ENCODE results near the gene TMEM178B. TPM values are rescaled to one million over a fixed set of nuclear protein-coding genes. Genes with fewer than 3 reads are reported as not detected.

The TMEM178B gene
- total RNA-seq, 1 experiment from 2014 or later = 0.39 TPM

DNA sequence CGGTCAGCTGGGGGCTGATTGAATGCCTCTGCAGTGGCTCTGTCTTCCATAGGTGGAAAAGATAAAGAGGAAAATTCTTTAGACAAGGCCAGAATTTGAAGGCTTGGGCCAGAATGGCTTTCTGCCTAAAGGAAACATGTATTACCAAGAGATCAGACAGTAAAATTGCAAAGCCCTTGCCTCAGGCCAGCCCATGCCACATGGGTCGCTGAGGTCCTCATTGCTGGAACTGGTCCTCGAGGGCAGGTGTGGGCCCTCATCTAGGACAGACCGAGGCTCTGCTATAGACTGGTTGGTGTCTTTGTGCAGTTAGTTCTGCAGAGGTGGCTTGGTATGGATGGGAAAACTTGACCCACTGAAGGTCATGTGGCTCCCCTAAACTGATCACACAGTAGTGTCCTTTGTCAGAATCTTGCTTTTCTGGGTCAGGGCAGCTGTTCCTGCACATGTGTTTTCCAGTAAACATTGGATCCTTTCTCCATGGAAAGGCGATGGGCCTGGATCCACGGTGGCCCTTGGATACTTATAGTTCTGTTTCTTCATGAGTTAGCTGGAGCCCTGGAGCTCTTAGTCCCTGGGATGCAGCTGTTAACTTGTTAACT lies 80.4 kb downstream of the TMEM178B start:
- POLR2A ChIA-PET = no interaction called here
- Histone ChIP-seq H3K27ac (ENCODE audit: low read length) (no peak overlapping the region), H3K36me3 (ENCODE audit: control insufficient read depth, insufficient read depth, low read length) (no peaks in the 10 kb centered on the region), H3K4me1 (ENCODE audit: control insufficient read depth, insufficient read depth, low read length) (no peaks in the 10 kb centered on the region), H3K4me3 (ENCODE audit: low read depth in 2 of 2, low read length in 2 of 2) (no peak overlapping the region), H3K27me3 (ENCODE audit: control insufficient read depth, insufficient read depth, low read length) (no peaks in the 10 kb centered on the region), H3K9me3 (ENCODE audit: control insufficient read depth, insufficient read depth, low read depth, low read length) (no peaks in the 10 kb centered on the region)
- TF ChIP-seq POLR2AphosphoS5 (IDR thresholded peaks at IDR 0.05; ENCODE audit: low read depth, low read length) (no peak), TCF7L2 (IDR thresholded peaks at IDR 0.05; ENCODE audit: low read depth, low read length) (no peak), SIN3A (IDR thresholded peaks at IDR 0.05; ENCODE audit: borderline replicate concordance, insufficient read depth, low read depth, low read length) (no peak)
- TF ChIP-seq, protein P1, sequence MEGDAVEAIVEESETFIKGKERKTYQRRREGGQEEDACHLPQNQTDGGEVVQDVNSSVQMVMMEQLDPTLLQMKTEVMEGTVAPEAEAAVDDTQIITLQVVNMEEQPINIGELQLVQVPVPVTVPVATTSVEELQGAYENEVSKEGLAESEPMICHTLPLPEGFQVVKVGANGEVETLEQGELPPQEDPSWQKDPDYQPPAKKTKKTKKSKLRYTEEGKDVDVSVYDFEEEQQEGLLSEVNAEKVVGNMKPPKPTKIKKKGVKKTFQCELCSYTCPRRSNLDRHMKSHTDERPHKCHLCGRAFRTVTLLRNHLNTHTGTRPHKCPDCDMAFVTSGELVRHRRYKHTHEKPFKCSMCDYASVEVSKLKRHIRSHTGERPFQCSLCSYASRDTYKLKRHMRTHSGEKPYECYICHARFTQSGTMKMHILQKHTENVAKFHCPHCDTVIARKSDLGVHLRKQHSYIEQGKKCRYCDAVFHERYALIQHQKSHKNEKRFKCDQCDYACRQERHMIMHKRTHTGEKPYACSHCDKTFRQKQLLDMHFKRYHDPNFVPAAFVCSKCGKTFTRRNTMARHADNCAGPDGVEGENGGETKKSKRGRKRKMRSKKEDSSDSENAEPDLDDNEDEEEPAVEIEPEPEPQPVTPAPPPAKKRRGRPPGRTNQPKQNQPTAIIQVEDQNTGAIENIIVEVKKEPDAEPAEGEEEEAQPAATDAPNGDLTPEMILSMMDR (IDR thresholded peaks at IDR 0.05) = no peak
- TF ChIP-seq, protein P2, sequence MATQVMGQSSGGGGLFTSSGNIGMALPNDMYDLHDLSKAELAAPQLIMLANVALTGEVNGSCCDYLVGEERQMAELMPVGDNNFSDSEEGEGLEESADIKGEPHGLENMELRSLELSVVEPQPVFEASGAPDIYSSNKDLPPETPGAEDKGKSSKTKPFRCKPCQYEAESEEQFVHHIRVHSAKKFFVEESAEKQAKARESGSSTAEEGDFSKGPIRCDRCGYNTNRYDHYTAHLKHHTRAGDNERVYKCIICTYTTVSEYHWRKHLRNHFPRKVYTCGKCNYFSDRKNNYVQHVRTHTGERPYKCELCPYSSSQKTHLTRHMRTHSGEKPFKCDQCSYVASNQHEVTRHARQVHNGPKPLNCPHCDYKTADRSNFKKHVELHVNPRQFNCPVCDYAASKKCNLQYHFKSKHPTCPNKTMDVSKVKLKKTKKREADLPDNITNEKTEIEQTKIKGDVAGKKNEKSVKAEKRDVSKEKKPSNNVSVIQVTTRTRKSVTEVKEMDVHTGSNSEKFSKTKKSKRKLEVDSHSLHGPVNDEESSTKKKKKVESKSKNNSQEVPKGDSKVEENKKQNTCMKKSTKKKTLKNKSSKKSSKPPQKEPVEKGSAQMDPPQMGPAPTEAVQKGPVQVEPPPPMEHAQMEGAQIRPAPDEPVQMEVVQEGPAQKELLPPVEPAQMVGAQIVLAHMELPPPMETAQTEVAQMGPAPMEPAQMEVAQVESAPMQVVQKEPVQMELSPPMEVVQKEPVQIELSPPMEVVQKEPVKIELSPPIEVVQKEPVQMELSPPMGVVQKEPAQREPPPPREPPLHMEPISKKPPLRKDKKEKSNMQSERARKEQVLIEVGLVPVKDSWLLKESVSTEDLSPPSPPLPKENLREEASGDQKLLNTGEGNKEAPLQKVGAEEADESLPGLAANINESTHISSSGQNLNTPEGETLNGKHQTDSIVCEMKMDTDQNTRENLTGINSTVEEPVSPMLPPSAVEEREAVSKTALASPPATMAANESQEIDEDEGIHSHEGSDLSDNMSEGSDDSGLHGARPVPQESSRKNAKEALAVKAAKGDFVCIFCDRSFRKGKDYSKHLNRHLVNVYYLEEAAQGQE (IDR thresholded peaks at IDR 0.05; ENCODE audit: insufficient read depth in 1 of 2, low read depth in 2 of 2, low read length in 1 of 2) = no peak
- no peak for ATAC-seq
- CTCF ChIA-PET = no interaction called here
- in situ Hi-C loops (cut with HindIII; ENCODE audit: low pct_unique_long_range_greater_than_20kb, low sequenced_read_pairs) = no loop called here
- no peak for DNase-seq (ENCODE audit: low read depth, low spot score)
- no TSS peak for BruUV-seq (replicated peaks)
- intact Hi-C loops (cut with micrococcal nuclease; ENCODE audit: unreplicated experiment) = no loop called here

DNA sequence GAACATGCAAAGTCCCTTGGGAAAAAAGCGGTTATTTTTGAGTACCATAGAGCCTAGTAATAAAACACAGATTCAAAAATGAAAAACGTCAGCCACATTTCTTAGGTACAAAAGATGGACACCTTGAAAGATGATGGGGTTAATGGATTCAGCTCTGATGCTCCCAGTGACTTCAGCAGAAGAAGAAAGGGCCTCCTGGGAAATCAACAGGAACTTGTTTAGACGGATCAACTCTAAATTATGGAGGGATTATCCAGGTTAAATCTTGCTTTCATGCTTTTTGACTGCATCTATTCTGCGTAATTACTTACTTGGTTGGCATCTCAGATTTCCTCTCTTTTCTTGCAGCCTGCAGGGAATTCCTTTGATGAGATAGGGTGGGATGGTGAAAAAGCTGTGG lies 82.5 kb downstream of the TMEM178B start:
- H3K4me3 ChIP-seq (ENCODE audit: low read depth in 2 of 2, low read length in 2 of 2) = no peak overlapping the region
- intact Hi-C loops (cut with micrococcal nuclease; ENCODE audit: unreplicated experiment) = no loop called here
- no peak overlapping the region for H3K27ac ChIP-seq (ENCODE audit: low read length)
- no peaks in the 10 kb centered on the region for H3K36me3 ChIP-seq (ENCODE audit: control insufficient read depth, insufficient read depth, low read length)
- POLR2A ChIA-PET = no interaction called here
- CTCF ChIA-PET = no interaction called here
- ATAC-seq (no peak), DNase-seq (ENCODE audit: low read depth, low spot score) (no peak)
- no peaks in the 10 kb centered on the region for H3K9me3 ChIP-seq (ENCODE audit: control insufficient read depth, insufficient read depth, low read depth, low read length)
- in situ Hi-C loops (cut with HindIII; ENCODE audit: low pct_unique_long_range_greater_than_20kb, low sequenced_read_pairs) = no loop called here
- no peaks in the 10 kb centered on the region for H3K27me3 ChIP-seq (ENCODE audit: control insufficient read depth, insufficient read depth, low read length)
- no TSS peak for BruUV-seq (replicated peaks)
- TF ChIP-seq, protein P2 (IDR thresholded peaks at IDR 0.05; ENCODE audit: insufficient read depth in 1 of 2, low read depth in 2 of 2, low read length in 1 of 2) = no peak
- no peak for TF ChIP-seq POLR2AphosphoS5 (IDR thresholded peaks at IDR 0.05; ENCODE audit: low read depth, low read length)
- TF ChIP-seq TCF7L2 (IDR thresholded peaks at IDR 0.05; ENCODE audit: low read depth, low read length) = no peak
- TF ChIP-seq, protein P1 (IDR thresholded peaks at IDR 0.05) = no peak
- no peak for TF ChIP-seq SIN3A (IDR thresholded peaks at IDR 0.05; ENCODE audit: borderline replicate concordance, insufficient read depth, low read depth, low read length)
- H3K4me1 ChIP-seq (ENCODE audit: control insufficient read depth, insufficient read depth, low read length) = no peaks in the 10 kb centered on the region

Data from Panc1 (cell line).